NB4 (cell line): ENCODE results near the gene AHCY.

Source experiments
- MYC ChIP-seq: IDR thresholded peaks from 2 replicates; pipeline ENCODE4 v1.6.1; 2011; ENCODE audit warnings: low read depth, low read length
- POLR2A ChIP-seq: IDR thresholded peaks from 2 replicates; pipeline ENCODE4 v1.6.1; 2011; ENCODE audit warnings: mild to moderate bottlenecking; ENCODE audit not compliant: insufficient read length; ENCODE audit errors: extremely low read depth
- TF ChIP-seq, protein P1 (sequence below): IDR thresholded peaks from one replicate; pipeline ENCODE4 v1.5.1; 2012; ENCODE audit warnings: low read depth, low read length
- TF ChIP-seq, protein P2 (sequence below): IDR thresholded peaks from 2 replicates; pipeline ENCODE4 v1.6.1; 2011; ENCODE audit warnings: low read depth, low read length

- TF ChIP-seq, protein P1, sequence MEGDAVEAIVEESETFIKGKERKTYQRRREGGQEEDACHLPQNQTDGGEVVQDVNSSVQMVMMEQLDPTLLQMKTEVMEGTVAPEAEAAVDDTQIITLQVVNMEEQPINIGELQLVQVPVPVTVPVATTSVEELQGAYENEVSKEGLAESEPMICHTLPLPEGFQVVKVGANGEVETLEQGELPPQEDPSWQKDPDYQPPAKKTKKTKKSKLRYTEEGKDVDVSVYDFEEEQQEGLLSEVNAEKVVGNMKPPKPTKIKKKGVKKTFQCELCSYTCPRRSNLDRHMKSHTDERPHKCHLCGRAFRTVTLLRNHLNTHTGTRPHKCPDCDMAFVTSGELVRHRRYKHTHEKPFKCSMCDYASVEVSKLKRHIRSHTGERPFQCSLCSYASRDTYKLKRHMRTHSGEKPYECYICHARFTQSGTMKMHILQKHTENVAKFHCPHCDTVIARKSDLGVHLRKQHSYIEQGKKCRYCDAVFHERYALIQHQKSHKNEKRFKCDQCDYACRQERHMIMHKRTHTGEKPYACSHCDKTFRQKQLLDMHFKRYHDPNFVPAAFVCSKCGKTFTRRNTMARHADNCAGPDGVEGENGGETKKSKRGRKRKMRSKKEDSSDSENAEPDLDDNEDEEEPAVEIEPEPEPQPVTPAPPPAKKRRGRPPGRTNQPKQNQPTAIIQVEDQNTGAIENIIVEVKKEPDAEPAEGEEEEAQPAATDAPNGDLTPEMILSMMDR = no peak
- TF ChIP-seq POLR2A = no peak
- no peak for TF ChIP-seq MYC
- TF ChIP-seq, protein P2, sequence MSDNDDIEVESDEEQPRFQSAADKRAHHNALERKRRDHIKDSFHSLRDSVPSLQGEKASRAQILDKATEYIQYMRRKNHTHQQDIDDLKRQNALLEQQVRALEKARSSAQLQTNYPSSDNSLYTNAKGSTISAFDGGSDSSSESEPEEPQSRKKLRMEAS = no peak
These were observed 51.5 kb downstream of the AHCY start for GRCh38 chr20:34251619-34252018.
